Panc1 (cell line): ENCODE results near the gene PTER. TPM values are rescaled to one million over a fixed set of nuclear protein-coding genes. Genes with fewer than 3 reads are reported as not detected.

Source experiments
- ATAC-seq: fragments of 200-7000 bp; cut with Tn5 transposase; 2 replicates; pipeline ENCODE4 v1.9.1; 2020; ENCODE audit warnings: mild to moderate bottlenecking, moderate library complexity
- BruUV-seq: library from RNA; stranded (reverse); fragments of 400-500 nt; replicated peaks from 2 replicates; lab custom pipeline; 2021; lab: Mats Ljungman, UMichigan
- CTCF ChIA-PET: fragments of 300-600 bp; sonication (Branson Sonifier 250); formaldehyde crosslinking; loops from one replicate; lab custom pipeline; 2022; ENCODE audit warnings: antibody characterized with exemption; lab: Charles Lee
- POLR2A ChIA-PET: fragments of 300-600 bp; sonication (Branson Sonifier 250); formaldehyde crosslinking; loops from one replicate; lab custom pipeline; 2022; ENCODE audit warnings: antibody characterized with exemption; lab: Charles Lee
- DNase-seq: peaks from one replicate; pipeline ENCODE4 v3.0.0-alpha.2; 2010; ENCODE audit warnings: low read depth, low spot score
- H3K27ac ChIP-seq: 2 replicates; pipeline ENCODE4 v1.5.1; 2011; ENCODE audit warnings: mild to moderate bottlenecking, low read length, inconsistent platforms
- H3K27me3 ChIP-seq: fragments of 200-500 bp; sonication (Bioruptor generic); 2 replicates; pipeline ENCODE4 v1.6.0; 2014; ENCODE audit warnings: low read length, inconsistent platforms; ENCODE audit not compliant: control insufficient read depth, insufficient read depth
- H3K36me3 ChIP-seq: fragments of 200-500 bp; sonication (Bioruptor generic); 2 replicates; pipeline ENCODE4 v1.5.1; 2014; ENCODE audit warnings: inconsistent platforms, mild to moderate bottlenecking, low read length, moderate library complexity; ENCODE audit not compliant: control insufficient read depth, insufficient read depth
- H3K4me1 ChIP-seq: 2 replicates; pipeline ENCODE4 v1.5.1; 2011; ENCODE audit warnings: inconsistent platforms, mild to moderate bottlenecking, low read length, moderate library complexity; ENCODE audit not compliant: control insufficient read depth, insufficient read depth
- H3K4me3 ChIP-seq, 2 experiments: 2 replicates each; pipeline ENCODE4 v1.5.1; 2011 to 2012; ENCODE audit warnings: low read depth in 2 of 2, low read length in 2 of 2, mild to moderate bottlenecking in 2 of 2, inconsistent platforms in 1 of 2, moderate library complexity in 1 of 2
- H3K9me3 ChIP-seq: fragments of 200-500 bp; sonication (Bioruptor generic); 2 replicates; pipeline ENCODE4 v1.5.1; 2014; ENCODE audit warnings: low read depth, mild to moderate bottlenecking, inconsistent platforms, low read length, moderate library complexity; ENCODE audit not compliant: control insufficient read depth, insufficient read depth
- CTCF ChIP-seq: fragments of 450-650 bp; IDR thresholded peaks from 2 replicates; pipeline ENCODE4 v1.5.1; 2017; ENCODE audit warnings: mild to moderate bottlenecking
- POLR2AphosphoS5 ChIP-seq: IDR thresholded peaks from 2 replicates; pipeline ENCODE4 v1.6.1; 2012; ENCODE audit warnings: mild to moderate bottlenecking, low read depth, low read length, moderate library complexity
- REST ChIP-seq, 2 experiments: IDR thresholded peaks; 2 replicates each; pipeline ENCODE4 v1.6.1; 2011 to 2012; ENCODE audit warnings: low read depth in 2 of 2, control low read depth in 1 of 2, low read length in 1 of 2, mild to moderate bottlenecking in 1 of 2, moderate library complexity in 1 of 2; ENCODE audit not compliant: insufficient read depth in 1 of 2
- SIN3A ChIP-seq: IDR thresholded peaks from 2 replicates; pipeline ENCODE4 v1.6.1; 2012; ENCODE audit warnings: low read depth, mild to moderate bottlenecking, low read length, moderate library complexity, borderline replicate concordance; ENCODE audit not compliant: insufficient read depth
- TCF7L2 ChIP-seq: IDR thresholded peaks from 2 replicates; pipeline ENCODE4 v1.6.1; 2011; ENCODE audit warnings: mild to moderate bottlenecking, low read depth, low read length, inconsistent platforms
- in situ Hi-C: cut with HindIII; loops from 2 replicates; pipeline ENCODE4 v1.10.0; 2016; ENCODE audit warnings: low sequenced_read_pairs, low pct_unique_long_range_greater_than_20kb
- intact Hi-C: fragments of 100-400 bp; cut with micrococcal nuclease; formaldehyde crosslinking; loops from one replicate; pipeline ENCODE4 v1.10.0; 2022; ENCODE audit not compliant: unreplicated experiment
- total RNA-seq: library from RNA; stranded (reverse); gene quantifications from one replicate; pipeline ENCODE4 v1.2.1, GENCODE V29; 2021; ENCODE audit not compliant: unreplicated experiment

PTER gene
- total RNA-seq, 1 experiment from 2014 or later, result 8.8 TPM

- POLR2A ChIA-PET, result no interaction called here
- in situ Hi-C loops, result no loop called here
- no TSS peak for BruUV-seq
Measured at GRCh38 chr10:16527452-16527851, 90.6 kb downstream of the PTER start.

GRCh38 chr10:16529853-16530252 is 93.0 kb downstream of the PTER start:
- BruUV-seq, result no TSS peak
- DNase-seq (no peak), ATAC-seq (no peak)
- TF ChIP-seq CTCF, result no peak
- no peak for TF ChIP-seq REST (IDR thresholded peaks at IDR 0.05; ENCODE audit: insufficient read depth in 1 of 2, low read depth in 2 of 2, low read length in 1 of 2)
- TF ChIP-seq SIN3A, result no peak
- TF ChIP-seq POLR2AphosphoS5, result no peak
- TF ChIP-seq TCF7L2, result no peak
- Histone ChIP-seq H3K27ac (no peak overlapping the region), H3K36me3 (no peaks in the 10 kb centered on the region), H3K27me3 (no peaks in the 10 kb centered on the region; the same call in 1 of the 2 replicates), H3K4me3 (no peak overlapping the region), H3K4me1 (no peaks in the 10 kb centered on the region), H3K9me3 (no peaks in the 10 kb centered on the region)
- CTCF ChIA-PET, result no interaction called here
- intact Hi-C loops, result no loop called here
- in situ Hi-C loops, result no loop called here
- POLR2A ChIA-PET, result no interaction called here

More at GRCh38 chr10:16527452-16527851, 90.6 kb downstream of the PTER start:
- no peak for DNase-seq
- CTCF ChIA-PET, result no interaction called here
- no peak overlapping the region for H3K27ac ChIP-seq
- no peaks in the 10 kb centered on the region for H3K4me1 ChIP-seq
- no peaks in the 10 kb centered on the region for H3K36me3 ChIP-seq
- no peak for ATAC-seq
- no peak for TF ChIP-seq SIN3A
- no peak for TF ChIP-seq CTCF
- TF ChIP-seq REST (IDR thresholded peaks at IDR 0.05; ENCODE audit: insufficient read depth in 1 of 2, low read depth in 2 of 2, low read length in 1 of 2), result no peak
- no peak for TF ChIP-seq POLR2AphosphoS5
- no peak for TF ChIP-seq TCF7L2
- no peaks in the 10 kb centered on the region for H3K9me3 ChIP-seq
- H3K4me3 ChIP-seq, result no peak overlapping the region
- intact Hi-C loops, result no loop called here
- H3K27me3 ChIP-seq, result no peaks in the 10 kb centered on the region; the same call in 1 of the 2 replicates
